Cardiac fibroblast (primary cell): ENCODE data around the gene CHPT1.
"Not testable (repeated sequence)": the region's sequence is repeated elsewhere in the genome, so short reads cannot be mapped to it uniquely, and the experiment has no call there.

Source experiments
- DNase-seq, 2 donors: peaks; one replicate each; pipeline versions ENCODE4 v3.0.0 to v3.0.0-alpha.2; 2010; ENCODE audit warnings: low read depth in 2 of 2
- H3K4me3 ChIP-seq, 2 donors: replicated peaks in 1 of 2; 1 replicate in 1 of 2; 2 replicates in 1 of 2; pipeline ENCODE4 v1.5.1; 2011; ENCODE audit warnings: low read depth in 2 of 2, low read length in 2 of 2, mild to moderate bottlenecking in 2 of 2, moderate library complexity in 1 of 2
- TF ChIP-seq, protein P1 (sequence below): IDR thresholded peaks from one replicate; pipeline ENCODE4 v1.5.1; 2011; ENCODE audit warnings: low read depth, mild to moderate bottlenecking, low read length, inconsistent platforms

CHPT1 gene

DNA sequence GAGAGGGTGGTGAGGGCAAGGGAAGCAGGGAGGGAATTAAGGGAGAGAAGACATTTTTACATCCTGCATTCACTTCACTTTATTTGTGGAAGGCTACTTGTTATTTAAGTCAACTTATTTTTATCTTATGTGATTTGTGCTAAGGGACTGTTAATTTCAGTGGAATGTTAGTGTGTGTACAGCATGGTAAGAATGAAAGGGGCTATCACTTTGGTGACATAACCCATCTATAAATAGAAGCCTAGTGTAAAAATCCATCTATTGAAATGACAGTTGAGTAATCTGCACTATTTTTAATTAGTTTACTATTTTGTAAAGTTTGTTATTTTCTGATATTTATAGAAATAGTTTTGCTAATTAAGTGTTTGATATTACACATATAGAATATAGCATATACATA is 16.8 kb upstream of the CHPT1 start:
- TF ChIP-seq, protein P1, sequence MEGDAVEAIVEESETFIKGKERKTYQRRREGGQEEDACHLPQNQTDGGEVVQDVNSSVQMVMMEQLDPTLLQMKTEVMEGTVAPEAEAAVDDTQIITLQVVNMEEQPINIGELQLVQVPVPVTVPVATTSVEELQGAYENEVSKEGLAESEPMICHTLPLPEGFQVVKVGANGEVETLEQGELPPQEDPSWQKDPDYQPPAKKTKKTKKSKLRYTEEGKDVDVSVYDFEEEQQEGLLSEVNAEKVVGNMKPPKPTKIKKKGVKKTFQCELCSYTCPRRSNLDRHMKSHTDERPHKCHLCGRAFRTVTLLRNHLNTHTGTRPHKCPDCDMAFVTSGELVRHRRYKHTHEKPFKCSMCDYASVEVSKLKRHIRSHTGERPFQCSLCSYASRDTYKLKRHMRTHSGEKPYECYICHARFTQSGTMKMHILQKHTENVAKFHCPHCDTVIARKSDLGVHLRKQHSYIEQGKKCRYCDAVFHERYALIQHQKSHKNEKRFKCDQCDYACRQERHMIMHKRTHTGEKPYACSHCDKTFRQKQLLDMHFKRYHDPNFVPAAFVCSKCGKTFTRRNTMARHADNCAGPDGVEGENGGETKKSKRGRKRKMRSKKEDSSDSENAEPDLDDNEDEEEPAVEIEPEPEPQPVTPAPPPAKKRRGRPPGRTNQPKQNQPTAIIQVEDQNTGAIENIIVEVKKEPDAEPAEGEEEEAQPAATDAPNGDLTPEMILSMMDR = no peak
- DNase-seq = no peak
- no peak overlapping the region for H3K4me3 ChIP-seq

DNA sequence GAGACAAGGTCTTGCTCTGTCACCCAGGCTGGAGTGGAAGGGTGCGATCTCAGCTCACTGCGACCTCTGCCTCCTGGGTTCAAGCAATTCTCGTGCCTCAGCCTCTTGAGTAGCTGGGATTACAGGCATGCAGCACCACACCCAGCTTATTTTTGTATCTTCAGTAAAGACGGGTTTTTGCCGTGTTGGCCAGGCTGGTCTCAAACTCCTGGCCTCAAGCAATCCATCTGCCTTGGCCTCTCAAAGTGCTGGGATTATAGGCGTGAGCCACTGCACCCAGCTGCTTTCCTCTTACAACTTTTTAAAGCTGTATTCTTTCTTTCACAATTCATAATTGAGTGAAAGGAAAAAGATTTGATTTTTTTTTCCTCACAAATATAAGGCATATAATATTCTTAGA is 15.8 kb upstream of the CHPT1 start:
- not testable (repeated sequence) for H3K4me3 ChIP-seq

DNA sequence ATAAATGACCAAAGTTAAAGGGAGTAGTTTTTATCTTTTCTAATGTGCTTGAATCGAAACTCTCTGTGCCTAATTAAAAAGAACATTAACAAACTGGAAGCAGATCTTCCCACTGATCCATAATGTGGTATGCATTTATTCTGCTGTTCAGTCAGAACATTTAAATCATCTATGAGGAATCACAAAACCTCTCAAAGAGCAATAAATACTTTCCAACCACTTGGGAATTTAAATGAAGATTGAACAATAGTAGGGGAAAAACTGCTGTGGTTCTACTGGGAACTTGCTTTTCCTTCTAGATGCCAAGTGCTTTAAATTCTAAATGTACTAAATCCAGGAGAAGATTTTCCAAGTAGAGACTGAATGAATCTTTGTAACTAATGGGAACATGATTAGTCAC is 12.3 kb upstream of the CHPT1 start:
- DNase-seq = no peak
- TF ChIP-seq, protein P1 = no peak
- no peak overlapping the region for H3K4me3 ChIP-seq

More for the DNA sequence above, 15.8 kb upstream of the CHPT1 start:
- not testable (repeated sequence) for DNase-seq

DNA sequence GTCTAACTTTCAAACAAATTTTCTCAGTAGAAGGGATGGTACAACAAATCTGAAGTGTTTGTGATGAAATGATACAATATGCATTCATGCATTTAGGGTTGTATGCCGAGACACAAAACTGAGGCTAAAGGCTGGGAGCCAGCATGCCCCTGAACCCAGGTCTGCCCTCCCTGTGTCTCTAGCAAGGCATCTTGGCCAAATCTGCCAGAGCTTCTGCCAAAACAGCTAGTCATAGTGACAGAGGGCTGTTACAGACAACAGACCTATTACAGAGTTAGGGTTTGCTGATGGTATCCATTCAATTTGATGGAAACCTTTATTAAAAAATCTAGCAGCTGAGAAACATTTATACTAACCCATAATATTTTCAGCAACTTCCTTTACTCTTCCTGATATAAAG is 11.3 kb upstream of the CHPT1 start:
- H3K4me3 ChIP-seq = no peak overlapping the region
- DNase-seq = no peak
- TF ChIP-seq, protein P1 = no peak

DNA sequence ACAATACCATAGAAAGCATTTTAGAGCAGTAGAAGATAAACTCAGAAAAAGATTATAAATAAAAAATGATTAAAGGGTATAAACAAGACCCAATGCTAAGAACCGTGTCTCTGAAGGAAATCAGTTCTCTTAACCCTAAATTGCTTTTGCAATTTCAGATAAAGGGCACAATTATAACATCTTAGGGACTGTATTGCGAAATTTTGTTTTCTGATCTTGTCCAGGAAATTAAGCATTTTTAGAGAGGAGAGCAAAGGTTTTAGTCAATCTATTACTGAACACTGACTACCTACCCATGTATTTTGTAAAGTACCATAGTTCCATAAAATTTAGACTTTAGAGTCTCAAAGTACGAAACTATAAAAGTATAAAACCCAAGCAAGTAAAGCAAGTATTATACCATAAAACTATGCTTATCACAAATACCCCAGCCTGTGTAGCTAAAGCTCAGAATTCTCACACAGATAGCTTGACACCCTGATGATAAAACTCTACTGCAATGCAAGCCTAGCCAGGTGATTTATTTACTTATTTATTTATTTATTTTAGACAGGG is 6.8 kb upstream of the CHPT1 start:
- DNase-seq = no peak
- H3K4me3 ChIP-seq = no peak overlapping the region
- TF ChIP-seq, protein P1 = no peak

DNA sequence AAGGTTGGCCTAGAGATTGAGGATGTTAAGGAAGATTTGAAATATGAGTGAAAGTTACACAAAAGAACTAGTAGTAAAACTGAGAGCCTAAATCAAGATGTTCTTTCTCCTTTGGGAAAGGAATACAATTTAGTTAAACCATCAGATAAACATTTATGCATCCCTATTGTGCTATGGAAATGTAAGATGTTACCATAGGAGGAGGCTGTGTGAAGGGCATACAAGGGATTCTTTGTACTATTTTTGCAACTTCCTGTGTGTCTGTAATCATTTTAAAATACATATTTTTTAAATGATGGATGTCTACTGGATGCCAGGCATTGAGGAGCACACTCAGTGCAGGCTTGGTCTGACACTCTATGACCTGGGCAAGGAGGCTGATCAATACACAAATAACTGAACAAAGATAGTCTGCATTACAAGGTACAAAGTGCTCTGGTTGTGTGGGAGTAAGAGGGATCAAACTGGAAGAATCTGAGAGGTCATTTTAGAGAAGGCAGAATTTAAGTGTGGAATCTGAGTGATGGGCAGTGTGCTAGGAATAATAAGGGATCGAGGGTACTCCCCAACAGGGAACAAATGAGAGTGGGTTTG is 5.8 kb upstream of the CHPT1 start:
- no peak overlapping the region for H3K4me3 ChIP-seq
- no peak for DNase-seq
- TF ChIP-seq, protein P1 = no peak

DNA sequence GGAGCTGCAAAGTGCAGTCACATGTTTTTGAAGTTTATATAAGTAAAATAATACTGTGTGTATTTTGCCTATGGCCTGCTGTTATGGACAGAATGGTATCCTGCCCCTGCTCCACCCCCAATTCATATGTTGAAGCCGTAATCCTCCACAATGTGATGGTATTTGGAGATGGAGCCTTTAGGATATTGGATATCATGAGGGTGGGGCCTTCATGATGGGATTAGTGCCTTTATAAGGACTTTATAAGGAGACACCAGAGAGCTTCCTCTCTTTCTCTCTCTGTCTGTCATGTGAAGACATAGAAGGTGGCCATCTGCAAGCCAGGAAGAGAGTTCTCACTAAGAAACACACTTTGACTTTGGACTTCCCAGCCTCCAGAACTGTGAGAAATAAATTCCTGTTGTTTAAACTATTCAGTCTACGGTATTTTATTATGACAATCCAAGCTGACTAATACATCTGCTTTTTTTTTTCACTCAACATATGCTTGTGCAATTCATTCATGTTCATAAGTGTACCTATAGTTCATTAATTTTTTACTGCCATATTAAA is 3.1 kb upstream of the CHPT1 start:
- H3K4me3 ChIP-seq = no peak overlapping the region
- TF ChIP-seq, protein P1 = no peak

More for the DNA sequence above, 3.1 kb upstream of the CHPT1 start:
- peak in 1 of 2 donors; percentile 11 for DNase-seq
